Caco-2 (cell line): Measurements from ENCODE around the gene SLC27A5. TPM values are rescaled to one million over a fixed set of nuclear protein-coding genes. Genes with fewer than 3 reads are reported as not detected.

Experiments
- BruUV-seq: library from RNA; stranded (reverse); fragments of 400-500 nt; replicated peaks from 2 replicates; lab custom pipeline; 2021; lab: Mats Ljungman, UMichigan
- CTCF ChIA-PET: fragments of 300-600 bp; sonication (Branson Sonifier 250); formaldehyde crosslinking; loops from one replicate; lab custom pipeline; 2022; ENCODE audit warnings: antibody characterized with exemption; lab: Charles Lee
- POLR2A ChIA-PET: fragments of 300-600 bp; sonication (Branson Sonifier 250); formaldehyde crosslinking; loops from one replicate; lab custom pipeline; 2022; ENCODE audit warnings: antibody characterized with exemption; lab: Charles Lee
- DNase-seq, 2 experiments: peaks; one replicate each; pipeline versions ENCODE4 v3.0.0 to v3.0.0-alpha.2; 2020 to 2022
- H3K27me3 ChIP-seq: replicated peaks from 2 replicates; pipeline ENCODE4 v1.6.0; 2011; ENCODE audit warnings: low read length; ENCODE audit not compliant: control insufficient read depth, insufficient read depth
- H3K36me3 ChIP-seq: 2 replicates; pipeline ENCODE4 v1.5.1; 2011; ENCODE audit warnings: low read length; ENCODE audit not compliant: control insufficient read depth, insufficient read depth
- H3K4me1 ChIP-seq: fragments of 250-450 bp; sonication (Bioruptor Pico); 2 replicates; pipeline ENCODE4 v1.5.1; 2020; ENCODE audit warnings: mild to moderate bottlenecking
- H3K4me3 ChIP-seq: 2 replicates; pipeline ENCODE4 v1.5.1; 2011; ENCODE audit warnings: low read depth, mild to moderate bottlenecking, control low read depth, low read length
- H3K9me3 ChIP-seq: fragments of 250-450 bp; sonication (Bioruptor Pico); 2 replicates; pipeline ENCODE4 v1.5.1; 2020; ENCODE audit warnings: mild to moderate bottlenecking, moderate library complexity
- H3K27ac Mint-ChIP-seq: one replicate; pipeline ENCODE4 v1.8.0; 2022; ENCODE audit warnings: mixed read lengths; ENCODE audit not compliant: unreplicated experiment
- H3K27me3 Mint-ChIP-seq: one replicate; pipeline ENCODE4 v1.8.0; 2022; ENCODE audit warnings: mixed read lengths; ENCODE audit not compliant: insufficient read depth, unreplicated experiment
- H3K36me3 Mint-ChIP-seq: one replicate; pipeline ENCODE4 v1.8.0; 2022; ENCODE audit warnings: mild to moderate bottlenecking, mixed read lengths; ENCODE audit not compliant: insufficient read depth, unreplicated experiment
- H3K4me1 Mint-ChIP-seq: one replicate; pipeline ENCODE4 v1.8.0; 2022; ENCODE audit warnings: low read depth, mixed read lengths; ENCODE audit not compliant: unreplicated experiment
- H3K4me3 Mint-ChIP-seq: one replicate; pipeline ENCODE4 v1.8.0; 2022; ENCODE audit warnings: mild to moderate bottlenecking, moderate library complexity, mixed read lengths; ENCODE audit not compliant: unreplicated experiment
- H3K9me3 Mint-ChIP-seq: one replicate; pipeline ENCODE4 v1.8.0; 2022; ENCODE audit warnings: mixed read lengths; ENCODE audit not compliant: unreplicated experiment
- intact Hi-C: fragments of 100-400 bp; cut with micrococcal nuclease; formaldehyde crosslinking; loops from one replicate; pipeline ENCODE4 v1.10.0; 2022; ENCODE audit not compliant: unreplicated experiment
- total RNA-seq: library from RNA; stranded (reverse); gene quantifications from 2 replicates; pipeline ENCODE4 v1.2.3, GENCODE V29; 2022
- TF ChIP-seq, protein P1 (sequence below), 2 experiments: fragments of 200-600 bp in 1 of 2; IDR thresholded peaks; 1 replicate in 1 of 2; 2 replicates in 1 of 2; pipeline versions ENCODE4 v1.5.1 to v1.8.0; 2011 to 2022; ENCODE audit warnings: antibody characterized with exemption in 1 of 2, control low read depth in 1 of 2, inconsistent platforms in 1 of 2, low read depth in 1 of 2, low read length in 1 of 2, mild to moderate bottlenecking in 1 of 2, moderate library complexity in 1 of 2; ENCODE audit not compliant: insufficient read depth in 1 of 2, severe bottlenecking in 1 of 2, unreplicated experiment in 1 of 2

SLC27A5 gene
- total RNA-seq, 1 experiment from 2014 or later: 10.3 TPM

DNA sequence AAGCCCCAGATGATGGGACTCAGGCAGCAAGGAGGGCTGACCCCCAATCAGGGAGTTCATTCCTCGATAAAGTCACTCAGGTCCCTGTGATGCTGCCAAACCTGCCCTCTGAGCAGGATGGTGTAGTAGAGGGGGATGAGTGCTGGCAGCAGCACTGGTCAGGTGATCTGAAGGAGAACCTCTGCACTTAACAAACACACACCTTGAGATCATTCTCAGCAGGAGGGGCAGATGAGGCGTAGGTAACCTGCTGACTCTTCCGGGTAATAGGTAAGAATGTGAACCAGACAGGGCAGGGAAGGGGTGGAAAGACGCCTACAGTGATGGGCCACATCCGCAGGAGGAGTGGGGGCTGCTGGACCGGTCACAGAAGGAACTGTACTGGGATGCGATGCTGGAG, 32.5 kb downstream of the SLC27A5 start:
- H3K4me1 Mint-ChIP-seq: no peaks in the 10 kb centered on the region
- POLR2A ChIA-PET: no interaction called here
- CTCF ChIA-PET: no interaction called here

DNA sequence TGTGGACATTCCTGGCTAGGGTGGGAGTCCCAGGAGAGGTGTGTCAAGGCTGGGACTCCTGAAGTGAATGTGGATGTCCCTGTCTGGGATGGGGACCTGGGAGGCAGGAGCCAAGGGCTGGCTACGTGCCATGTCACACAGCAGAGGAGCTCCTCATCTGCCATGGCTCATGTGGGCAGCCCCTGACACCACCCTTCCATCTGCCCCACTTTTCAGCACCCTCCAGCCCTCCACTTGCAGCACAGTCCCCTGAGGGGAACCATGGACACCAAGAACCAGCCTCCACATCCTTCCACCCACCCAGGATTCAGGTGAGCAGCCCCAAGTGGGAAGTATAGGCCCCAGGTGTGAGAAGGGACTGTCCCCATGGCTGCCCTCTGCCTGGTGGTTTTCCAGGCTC, 33.9 kb downstream of the SLC27A5 start:
- no peak for DNase-seq
- H3K27ac Mint-ChIP-seq: no peak overlapping the region
- H3K9me3 ChIP-seq: no peaks in the 10 kb centered on the region
- H3K4me3 ChIP-seq: no peak overlapping the region
- intact Hi-C loops: no loop called here
- ChIA-PET POLR2A (interaction anchor here (0.5 kb wide), 1 partner anchor 16 kb away, joined by 3 read pairs; no protein-coding TSS in a partner anchor), CTCF (no interaction called here)
- no peaks in the 10 kb centered on the region for H3K27me3 ChIP-seq
- H3K4me1 Mint-ChIP-seq: no peaks in the 10 kb centered on the region
- no peaks in the 10 kb centered on the region for H3K36me3 ChIP-seq
- no peaks in the 10 kb centered on the region for H3K9me3 Mint-ChIP-seq
- BruUV-seq: no TSS peak
- TF ChIP-seq, protein P1, sequence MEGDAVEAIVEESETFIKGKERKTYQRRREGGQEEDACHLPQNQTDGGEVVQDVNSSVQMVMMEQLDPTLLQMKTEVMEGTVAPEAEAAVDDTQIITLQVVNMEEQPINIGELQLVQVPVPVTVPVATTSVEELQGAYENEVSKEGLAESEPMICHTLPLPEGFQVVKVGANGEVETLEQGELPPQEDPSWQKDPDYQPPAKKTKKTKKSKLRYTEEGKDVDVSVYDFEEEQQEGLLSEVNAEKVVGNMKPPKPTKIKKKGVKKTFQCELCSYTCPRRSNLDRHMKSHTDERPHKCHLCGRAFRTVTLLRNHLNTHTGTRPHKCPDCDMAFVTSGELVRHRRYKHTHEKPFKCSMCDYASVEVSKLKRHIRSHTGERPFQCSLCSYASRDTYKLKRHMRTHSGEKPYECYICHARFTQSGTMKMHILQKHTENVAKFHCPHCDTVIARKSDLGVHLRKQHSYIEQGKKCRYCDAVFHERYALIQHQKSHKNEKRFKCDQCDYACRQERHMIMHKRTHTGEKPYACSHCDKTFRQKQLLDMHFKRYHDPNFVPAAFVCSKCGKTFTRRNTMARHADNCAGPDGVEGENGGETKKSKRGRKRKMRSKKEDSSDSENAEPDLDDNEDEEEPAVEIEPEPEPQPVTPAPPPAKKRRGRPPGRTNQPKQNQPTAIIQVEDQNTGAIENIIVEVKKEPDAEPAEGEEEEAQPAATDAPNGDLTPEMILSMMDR (IDR thresholded peaks at IDR 0.05; ENCODE audit: insufficient read depth in 1 of 2, low read depth in 1 of 2, low read length in 1 of 2, severe bottlenecking in 1 of 2, unreplicated experiment in 1 of 2): no peak
- peaks cover 5% of the 10 kb centered on the region; the same call in 1 of the 2 replicates for H3K4me1 ChIP-seq
- peaks cover 32% of the 10 kb centered on the region for H3K36me3 Mint-ChIP-seq
- H3K4me3 Mint-ChIP-seq: peak overlapping the region; percentile 79
- H3K27me3 Mint-ChIP-seq: no peaks in the 10 kb centered on the region

More for the DNA sequence above, 32.5 kb downstream of the SLC27A5 start:
- TF ChIP-seq, protein P1 (IDR thresholded peaks at IDR 0.05; ENCODE audit: insufficient read depth in 1 of 2, low read depth in 1 of 2, low read length in 1 of 2, severe bottlenecking in 1 of 2, unreplicated experiment in 1 of 2): no peak
- no peaks in the 10 kb centered on the region for H3K36me3 ChIP-seq
- H3K9me3 ChIP-seq: no peaks in the 10 kb centered on the region
- H3K4me1 ChIP-seq: peaks cover 5% of the 10 kb centered on the region; the same call in 1 of the 2 replicates
- H3K36me3 Mint-ChIP-seq: peaks cover 26% of the 10 kb centered on the region
- H3K27me3 Mint-ChIP-seq: no peaks in the 10 kb centered on the region
- no peak overlapping the region for H3K27ac Mint-ChIP-seq
- H3K4me3 ChIP-seq: no peak overlapping the region
- intact Hi-C loops: no loop called here
- H3K4me3 Mint-ChIP-seq: no peak overlapping the region
- BruUV-seq: no TSS peak
- no peaks in the 10 kb centered on the region for H3K27me3 ChIP-seq
- H3K9me3 Mint-ChIP-seq: no peaks in the 10 kb centered on the region
- DNase-seq: no peak

- Histone ChIP-seq H3K36me3 (peaks cover under 1% of the 10 kb centered on the region; the same call in 1 of the 2 replicates), H3K27me3 (no peaks in the 10 kb centered on the region), H3K9me3 (no peaks in the 10 kb centered on the region), H3K4me3 (peak overlapping the region; percentile 71), H3K4me1 (peaks cover 5% of the 10 kb centered on the region; the same call in 1 of the 2 replicates)
- TF ChIP-seq, protein P1 (IDR thresholded peaks at IDR 0.05; ENCODE audit: insufficient read depth in 1 of 2, low read depth in 1 of 2, low read length in 1 of 2, severe bottlenecking in 1 of 2, unreplicated experiment in 1 of 2): no peak
- H3K27me3 Mint-ChIP-seq: no peaks in the 10 kb centered on the region
- H3K27ac Mint-ChIP-seq: peak overlapping the region; percentile 85
- ChIA-PET CTCF (no interaction called here), POLR2A (interaction anchor here (0.5 to 0.9 kb wide), 2 partner anchors 16 to 199 kb away, joined by 3 read pairs; no protein-coding TSS in a partner anchor)
- intact Hi-C loops: no loop called here
- H3K4me1 Mint-ChIP-seq: no peaks in the 10 kb centered on the region
- no peaks in the 10 kb centered on the region for H3K9me3 Mint-ChIP-seq
- no peak for DNase-seq
- H3K4me3 Mint-ChIP-seq: peak overlapping the region; percentile 79
- H3K36me3 Mint-ChIP-seq: peaks cover 40% of the 10 kb centered on the region
- BruUV-seq: no TSS peak
These were observed 34.7 kb downstream of the SLC27A5 start for GRCh38 chr19:58477130-58477529.
